HEK293 (cell line): Measurements from ENCODE around the gene STAT3.

ENCODE experiments used
- ZBTB7A ChIP-seq: fragments of 450-650 bp; formaldehyde crosslinking; IDR thresholded peaks from 2 replicates; pipeline ENCODE4 v1.5.1; 2016; ENCODE audit warnings: low read depth, missing biosample characterization, missing genetic modification characterization
- ZNF146 ChIP-seq: fragments of 450-650 bp; formaldehyde crosslinking; IDR thresholded peaks from 2 replicates; pipeline ENCODE4 v1.5.1; 2016; ENCODE audit warnings: missing biosample characterization, missing genetic modification characterization

DNA sequence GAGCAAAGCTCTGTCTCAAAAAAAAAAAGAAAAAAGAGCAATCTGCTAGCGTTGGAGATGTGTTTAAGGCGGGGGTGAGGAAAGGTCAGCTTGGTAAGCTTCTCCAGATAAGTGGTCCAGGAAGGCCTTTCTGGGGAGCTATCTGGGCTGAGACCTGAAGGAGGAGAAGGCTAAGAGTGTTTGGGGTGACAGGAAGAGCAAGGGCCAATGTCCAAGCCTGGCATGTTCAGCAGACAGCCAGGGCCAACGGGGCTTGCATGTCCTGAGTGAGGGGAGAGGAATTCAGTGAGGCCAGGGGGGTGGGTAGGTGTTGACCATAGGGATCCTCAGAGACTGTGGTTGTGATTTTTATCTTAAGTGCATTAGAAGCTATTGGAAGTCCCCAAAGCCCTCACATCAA lies 84.5 kb downstream of the STAT3 start:
- TF ChIP-seq ZBTB7A (tag by site-specific recombination) (no peak), ZNF146 (tag by site-specific recombination) (no peak)
